PC-3 (cell line): ENCODE data around the gene TSPAN4. TPM values are rescaled to one million over a fixed set of nuclear protein-coding genes. Genes with fewer than 3 reads are reported as not detected.

Experiments
- ATAC-seq: fragments of 200-7000 bp; cut with Tn5 transposase; 2 replicates; pipeline ENCODE4 v1.9.1; 2020; ENCODE audit warnings: mild to moderate bottlenecking, moderate library complexity
- BruUV-seq: library from RNA; stranded (reverse); fragments of 400-500 nt; replicated peaks from 2 replicates; lab custom pipeline; 2021; lab: Mats Ljungman, UMichigan
- CTCF ChIA-PET: fragments of 300-600 bp; sonication (Branson Sonifier 250); formaldehyde crosslinking; loops from one replicate; lab custom pipeline; 2022; ENCODE audit warnings: antibody characterized with exemption; lab: Charles Lee
- POLR2A ChIA-PET: fragments of 300-600 bp; sonication (Branson Sonifier 250); formaldehyde crosslinking; loops from one replicate; lab custom pipeline; 2022; ENCODE audit warnings: antibody characterized with exemption; ENCODE audit not compliant: unreplicated experiment; lab: Charles Lee
- DNase-seq: peaks from one replicate; pipeline ENCODE4 v3.0.0-alpha.2; 2015
- H2AFZ ChIP-seq: fragments of 300-600 bp; sonication (generic); 2 replicates; pipeline ENCODE4 v1.6.0; 2016; ENCODE audit warnings: antibody characterized with exemption, low read length
- H3F3A ChIP-seq: fragments of 300-600 bp; sonication (generic); one replicate; pipeline ENCODE4 v1.6.0; 2017; ENCODE audit warnings: antibody characterized with exemption, low read length, control low read depth, mild to moderate bottlenecking; ENCODE audit not compliant: unreplicated experiment
- H3K27ac ChIP-seq: fragments of 300-600 bp; sonication (generic); 2 replicates; pipeline ENCODE4 v1.5.1; 2016; ENCODE audit warnings: mild to moderate bottlenecking, low read length
- H3K27me3 ChIP-seq: fragments of 300-600 bp; sonication (generic); 2 replicates; pipeline ENCODE4 v1.6.1; 2016; ENCODE audit warnings: low read length, mixed read lengths
- H3K36me3 ChIP-seq: fragments of 300-600 bp; sonication (generic); 2 replicates; pipeline ENCODE4 v1.6.1; 2016; ENCODE audit warnings: low read depth, mixed run types, low read length, mixed read lengths
- H3K4me1 ChIP-seq: fragments of 300-600 bp; sonication (generic); 2 replicates; pipeline ENCODE4 v1.5.1; 2016; ENCODE audit warnings: low read length; ENCODE audit not compliant: insufficient read depth
- H3K4me2 ChIP-seq: fragments of 300-600 bp; sonication (generic); 2 replicates; pipeline ENCODE4 v1.6.0; 2016; ENCODE audit warnings: low read length
- H3K4me3 ChIP-seq: fragments of 300-600 bp; sonication (generic); 2 replicates; pipeline ENCODE4 v1.5.1; 2016; ENCODE audit warnings: mild to moderate bottlenecking, low read length, mixed read lengths
- H3K79me2 ChIP-seq: fragments of 300-600 bp; sonication (generic); 2 replicates; pipeline ENCODE4 v1.6.1; 2017; ENCODE audit warnings: low read length, mixed read lengths
- H3K9ac ChIP-seq: fragments of 300-600 bp; sonication (generic); 2 replicates; pipeline ENCODE4 v1.6.0; 2016; ENCODE audit warnings: mild to moderate bottlenecking, low read length
- H3K9me2 ChIP-seq: fragments of 300-600 bp; sonication (generic); replicated peaks from 2 replicates; pipeline ENCODE4 v1.6.1; 2016; ENCODE audit warnings: mixed run types, low read length, mixed read lengths
- H3K9me3 ChIP-seq: fragments of 300-600 bp; sonication (generic); 2 replicates; pipeline ENCODE4 v1.6.1; 2016; ENCODE audit warnings: low read length, mixed read lengths
- H4K20me1 ChIP-seq: fragments of 300-600 bp; sonication (generic); 2 replicates; pipeline ENCODE4 v1.6.1; 2016; ENCODE audit warnings: low read length, mixed read lengths
- CTCF ChIP-seq: fragments of 300-600 bp; sonication (generic); conservative IDR thresholded peaks from 2 replicates; pipeline ENCODE4 v1.5.1; 2017; ENCODE audit warnings: antibody characterized with exemption, low read depth, mild to moderate bottlenecking, low read length
- EZH2 ChIP-seq: fragments of 300-600 bp; sonication (generic); IDR thresholded peaks from one replicate; pipeline ENCODE4 v1.6.1; 2017; ENCODE audit warnings: antibody characterized with exemption, mild to moderate bottlenecking, low read length; ENCODE audit not compliant: unreplicated experiment
- EZH2phosphoT487 ChIP-seq: fragments of 300-600 bp; sonication (generic); IDR thresholded peaks from 2 replicates; pipeline ENCODE4 v1.6.1; 2018; ENCODE audit warnings: mild to moderate bottlenecking, antibody characterized with exemption, low read length, borderline replicate concordance
- intact Hi-C: fragments of 100-400 bp; cut with micrococcal nuclease; formaldehyde crosslinking; loops from 2 replicates; pipeline ENCODE4 v1.9.0; 2023
- total RNA-seq: library from RNA; depleted of rRNA; stranded (reverse); fragments of >200 nt; gene quantifications from 2 replicates; pipeline ENCODE4 v1.2.3, GENCODE V29; 2014

The TSPAN4 gene
- total RNA-seq, 1 experiment from 2014 or later: 121 TPM

- Histone ChIP-seq H3K27ac (no peak overlapping the region), H3K9me3 (no peaks in the 10 kb centered on the region), H3K9ac (no peak overlapping the region), H3K36me3 (peaks cover 6% of the 10 kb centered on the region; the same call in 1 of the 2 replicates), H3K4me1 (no peaks in the 10 kb centered on the region), H3K4me3 (no peak overlapping the region), H4K20me1 (no peaks in the 10 kb centered on the region), H3K9me2 (no peaks in the 10 kb centered on the region), H3K4me2 (no peak overlapping the region), H2AFZ (no peak overlapping the region), H3F3A (no peaks in the 10 kb centered on the region), H3K79me2 (no peaks in the 10 kb centered on the region), H3K27me3 (no peaks in the 10 kb centered on the region)
- TF ChIP-seq EZH2phosphoT487: no peak
- TF ChIP-seq EZH2: no peak
- TF ChIP-seq CTCF: no peak
- no peak for ATAC-seq
- intact Hi-C loops: no loop called here
- CTCF ChIA-PET: no interaction called here
- no peak for DNase-seq
- POLR2A ChIA-PET: no interaction called here
- BruUV-seq: no TSS peak
These were observed 44.9 kb downstream of the TSPAN4 start for GRCh38 chr11:887589-887988.

DNA sequence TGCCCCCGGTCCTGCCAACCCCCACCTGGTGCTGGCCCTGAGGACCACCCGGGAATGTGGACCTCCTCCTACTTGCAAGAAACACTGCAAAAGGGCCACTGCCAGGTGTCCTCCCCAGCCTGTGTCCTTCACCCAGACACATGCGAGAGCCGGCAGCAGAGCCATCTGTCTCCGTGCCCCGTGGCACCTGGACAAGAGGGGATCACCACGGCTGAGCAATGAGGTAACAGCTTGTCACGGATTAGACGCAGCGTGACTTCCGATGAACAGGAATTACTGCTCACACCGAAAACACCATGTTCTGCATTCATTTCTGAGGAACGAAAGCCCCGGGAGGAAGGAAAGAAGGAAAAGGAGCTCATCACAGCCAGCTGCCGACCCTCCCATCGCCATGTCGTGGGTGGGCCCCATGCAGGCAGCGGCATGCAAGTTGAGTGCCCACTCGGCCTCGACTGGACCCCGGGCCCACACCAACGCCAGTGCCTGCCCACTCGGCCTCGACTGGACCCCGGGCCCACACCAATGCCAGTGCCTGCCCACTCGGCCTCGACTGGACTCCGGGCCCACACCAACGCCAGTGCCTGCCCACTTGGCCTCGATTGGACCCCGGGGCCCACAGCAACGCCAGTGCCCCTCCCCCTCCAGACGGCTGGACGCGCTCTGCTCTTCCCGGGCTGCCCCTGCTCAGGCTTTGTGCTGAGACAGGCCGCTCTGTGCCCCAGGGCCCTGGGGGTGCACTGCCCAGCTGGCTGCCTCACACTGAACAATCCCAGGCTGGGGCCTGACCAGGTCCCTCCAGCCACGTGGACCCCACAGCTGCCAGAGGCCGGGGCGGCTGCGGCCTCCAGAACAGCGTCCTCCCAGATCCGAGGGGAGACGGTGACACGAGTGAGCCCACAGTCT lies 45.9 kb downstream of the TSPAN4 start:
- Histone ChIP-seq H3K9me2 (no peaks in the 10 kb centered on the region), H3K4me3 (no peak overlapping the region), H3K79me2 (no peaks in the 10 kb centered on the region), H3K27ac (no peak overlapping the region), H3K4me2 (no peak overlapping the region), H2AFZ (no peak overlapping the region), H3K9me3 (no peaks in the 10 kb centered on the region), H4K20me1 (no peaks in the 10 kb centered on the region), H3F3A (no peaks in the 10 kb centered on the region), H3K36me3 (peaks cover 6% of the 10 kb centered on the region; the same call in 1 of the 2 replicates), H3K27me3 (no peaks in the 10 kb centered on the region), H3K9ac (no peak overlapping the region), H3K4me1 (no peaks in the 10 kb centered on the region)
- ATAC-seq: no peak
- TF ChIP-seq EZH2 (no peak), EZH2phosphoT487 (no peak), CTCF (no peak)
- no TSS peak for BruUV-seq
- no peak for DNase-seq
- CTCF ChIA-PET: no interaction called here
- intact Hi-C loops: no loop called here
- POLR2A ChIA-PET: no interaction called here

GRCh38 chr11:889257-889656 lies 46.6 kb downstream of the TSPAN4 start:
- H3K4me3 ChIP-seq: no peak overlapping the region
- H3K36me3 ChIP-seq: peaks cover 6% of the 10 kb centered on the region; the same call in 1 of the 2 replicates
- no peaks in the 10 kb centered on the region for H3K79me2 ChIP-seq
- no peak overlapping the region for H2AFZ ChIP-seq
- no peaks in the 10 kb centered on the region for H4K20me1 ChIP-seq
- H3F3A ChIP-seq: no peaks in the 10 kb centered on the region
- no peaks in the 10 kb centered on the region for H3K27me3 ChIP-seq
- POLR2A ChIA-PET: no interaction called here
- H3K9me3 ChIP-seq: no peaks in the 10 kb centered on the region
- BruUV-seq: no TSS peak
- CTCF ChIA-PET: no interaction called here
- no peaks in the 10 kb centered on the region for H3K4me1 ChIP-seq
- ATAC-seq: no peak
- H3K27ac ChIP-seq: no peak overlapping the region
- no peak overlapping the region for H3K4me2 ChIP-seq
- no peaks in the 10 kb centered on the region for H3K9me2 ChIP-seq
- TF ChIP-seq CTCF: no peak
- no peak for TF ChIP-seq EZH2
- TF ChIP-seq EZH2phosphoT487: no peak
- no peak overlapping the region for H3K9ac ChIP-seq
- intact Hi-C loops: no loop called here
- no peak for DNase-seq
